ENCODE results near the gene GDF15.

GDF15 gene

GRCh38 chr19:18418483-18419194 lies 32.7 kb downstream of the GDF15 start:
- peak overlapping the region; percentile 27; the same call in 1 of the 2 replicates for H3K4me3 ChIP-seq (ENCODE audit: low read depth, low read length)
- TF ChIP-seq, protein P1, sequence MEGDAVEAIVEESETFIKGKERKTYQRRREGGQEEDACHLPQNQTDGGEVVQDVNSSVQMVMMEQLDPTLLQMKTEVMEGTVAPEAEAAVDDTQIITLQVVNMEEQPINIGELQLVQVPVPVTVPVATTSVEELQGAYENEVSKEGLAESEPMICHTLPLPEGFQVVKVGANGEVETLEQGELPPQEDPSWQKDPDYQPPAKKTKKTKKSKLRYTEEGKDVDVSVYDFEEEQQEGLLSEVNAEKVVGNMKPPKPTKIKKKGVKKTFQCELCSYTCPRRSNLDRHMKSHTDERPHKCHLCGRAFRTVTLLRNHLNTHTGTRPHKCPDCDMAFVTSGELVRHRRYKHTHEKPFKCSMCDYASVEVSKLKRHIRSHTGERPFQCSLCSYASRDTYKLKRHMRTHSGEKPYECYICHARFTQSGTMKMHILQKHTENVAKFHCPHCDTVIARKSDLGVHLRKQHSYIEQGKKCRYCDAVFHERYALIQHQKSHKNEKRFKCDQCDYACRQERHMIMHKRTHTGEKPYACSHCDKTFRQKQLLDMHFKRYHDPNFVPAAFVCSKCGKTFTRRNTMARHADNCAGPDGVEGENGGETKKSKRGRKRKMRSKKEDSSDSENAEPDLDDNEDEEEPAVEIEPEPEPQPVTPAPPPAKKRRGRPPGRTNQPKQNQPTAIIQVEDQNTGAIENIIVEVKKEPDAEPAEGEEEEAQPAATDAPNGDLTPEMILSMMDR (IDR thresholded peaks at IDR 0.05; ENCODE audit: low read depth, low read length): no peak

- peak within 1 kb of the TSS; percentile 73 for H3K4me3 ChIP-seq (ENCODE audit: low read depth, low read length)
- TF ChIP-seq, protein P1 (IDR thresholded peaks at IDR 0.05; ENCODE audit: low read depth, low read length): no peak
Measured at GRCh38 chr19:18419195-18419698, 33.3 kb downstream of the GDF15 start, which contains the start of gene SSBP4. Gene SSBP4, plus strand, starts transcription at chr19:18419398. Its CDS starts 251 bp downstream, at chr19:18419649.

GRCh38 chr19:18419699-18420460 lies 33.9 kb downstream of the GDF15 start:
- TF ChIP-seq, protein P1 (IDR thresholded peaks at IDR 0.05; ENCODE audit: low read depth, low read length): no peak
- H3K4me3 ChIP-seq (ENCODE audit: low read depth, low read length): peak overlapping the region; percentile 73

GRCh38 chr19:18420930-18421329 lies 35.0 kb downstream of the GDF15 start:
- TF ChIP-seq, protein P1 (IDR thresholded peaks at IDR 0.05; ENCODE audit: low read depth, low read length): no peak
- H3K4me3 ChIP-seq (ENCODE audit: low read depth, low read length): peak overlapping the region; percentile 73; the same call in 1 of the 2 replicates

DNA sequence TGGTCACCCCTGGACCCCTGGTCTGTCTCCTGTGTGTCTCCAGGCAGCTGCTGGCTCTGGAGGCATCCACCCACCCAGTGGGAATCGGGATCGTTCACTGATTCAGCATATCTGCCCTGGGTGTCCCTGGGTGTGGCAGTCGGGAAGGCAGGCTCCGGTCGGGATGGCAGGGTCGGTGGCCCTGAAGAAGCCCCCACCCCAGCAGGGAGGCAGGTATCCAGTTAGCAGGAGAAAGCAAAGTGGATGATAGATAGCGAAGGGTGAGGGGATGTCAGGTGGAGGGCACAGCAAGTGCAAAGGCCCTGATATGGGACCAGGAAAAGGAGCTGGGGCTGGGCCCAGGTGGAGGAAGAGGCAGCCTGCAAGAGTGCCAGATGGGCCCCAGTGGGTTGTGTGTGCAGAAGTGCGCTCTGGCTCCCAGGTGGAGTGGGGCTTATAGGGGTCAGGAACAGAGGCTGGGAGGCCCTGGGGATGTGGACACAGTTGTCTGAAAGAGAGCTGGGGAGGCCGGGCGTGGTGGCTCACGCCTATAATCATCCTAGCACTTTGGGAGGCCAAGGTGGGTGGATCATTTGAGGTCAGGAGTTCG lies 35.5 kb downstream of the GDF15 start:
- TF ChIP-seq, protein P1 (IDR thresholded peaks at IDR 0.05; ENCODE audit: low read depth, low read length): no peak
- no peak overlapping the region for H3K4me3 ChIP-seq (ENCODE audit: low read depth, low read length)

- TF ChIP-seq, protein P1 (IDR thresholded peaks at IDR 0.05; ENCODE audit: low read depth, low read length): no peak
- H3K4me3 ChIP-seq (ENCODE audit: low read depth, low read length): no peak overlapping the region
Measured at GRCh38 chr19:18422530-18423191, 36.7 kb downstream of the GDF15 start.

All from WI38 (cell line).